WERI-Rb-1 (cell line): Measurements from ENCODE around the gene BNIP2.

Experiments used
- DNase-seq: peaks from one replicate; pipeline ENCODE4 v3.0.0-alpha.2; 2020
- H3K27ac ChIP-seq: fragments of 250-450 bp; sonication (Bioruptor Pico); 2 replicates; pipeline ENCODE4 v1.5.1; 2020; ENCODE audit warnings: mild to moderate bottlenecking, moderate library complexity
- H3K27me3 ChIP-seq: fragments of 250-450 bp; sonication (Bioruptor Pico); 2 replicates; pipeline ENCODE4 v1.5.1; 2021; ENCODE audit warnings: mild to moderate bottlenecking, low read depth, moderate library complexity; ENCODE audit not compliant: insufficient read depth, severe bottlenecking
- H3K36me3 ChIP-seq: fragments of 250-450 bp; sonication (Bioruptor Pico); 2 replicates; pipeline ENCODE4 v1.5.1; 2020; ENCODE audit warnings: mild to moderate bottlenecking, moderate library complexity
- H3K4me3 ChIP-seq: 2 replicates; pipeline ENCODE4 v1.5.1; 2011; ENCODE audit warnings: low read depth, mild to moderate bottlenecking, control low read depth, low read length
- H3K9me3 ChIP-seq: fragments of 250-450 bp; sonication (Bioruptor Pico); 2 replicates; pipeline ENCODE4 v1.5.1; 2021; ENCODE audit warnings: mild to moderate bottlenecking, moderate library complexity; ENCODE audit not compliant: severe bottlenecking
- CTCF ChIP-seq: IDR thresholded peaks from 2 replicates; pipeline ENCODE4 v1.5.1; 2011; ENCODE audit warnings: low read depth, mild to moderate bottlenecking, control low read depth, inconsistent platforms, low read length

BNIP2 gene

GRCh38 chr15:59722476-59722875 lies 33.4 kb upstream of the BNIP2 start:
- H3K4me3 ChIP-seq = no peak overlapping the region
- H3K27ac ChIP-seq = no peak overlapping the region
- no peak for TF ChIP-seq CTCF
- no peak for DNase-seq
- no peaks in the 10 kb centered on the region for H3K9me3 ChIP-seq
- H3K27me3 ChIP-seq = no peaks in the 10 kb centered on the region
- no peaks in the 10 kb centered on the region for H3K36me3 ChIP-seq

- Histone ChIP-seq H3K36me3 (no peaks in the 10 kb centered on the region), H3K27ac (no peak overlapping the region), H3K9me3 (no peaks in the 10 kb centered on the region), H3K4me3 (no peak overlapping the region), H3K27me3 (no peaks in the 10 kb centered on the region)
- no peak for DNase-seq
- no peak for TF ChIP-seq CTCF
Measured at GRCh38 chr15:59722037-59722436, 32.9 kb upstream of the BNIP2 start.

GRCh38 chr15:59721411-59721810 lies 32.3 kb upstream of the BNIP2 start:
- no peak for DNase-seq
- H3K27ac ChIP-seq = no peak overlapping the region
- no peak for TF ChIP-seq CTCF
- no peaks in the 10 kb centered on the region for H3K9me3 ChIP-seq
- no peaks in the 10 kb centered on the region for H3K27me3 ChIP-seq
- no peak overlapping the region for H3K4me3 ChIP-seq
- H3K36me3 ChIP-seq = no peaks in the 10 kb centered on the region

- no peak for DNase-seq
- Histone ChIP-seq H3K9me3 (no peaks in the 10 kb centered on the region), H3K27ac (no peak overlapping the region), H3K36me3 (no peaks in the 10 kb centered on the region), H3K4me3 (no peak overlapping the region), H3K27me3 (no peaks in the 10 kb centered on the region)
- no peak for TF ChIP-seq CTCF
Measured at GRCh38 chr15:59713177-59713576, 24.1 kb upstream of the BNIP2 start.

- Histone ChIP-seq H3K4me3 (no peak overlapping the region), H3K27me3 (no peaks in the 10 kb centered on the region), H3K27ac (no peak overlapping the region), H3K9me3 (no peaks in the 10 kb centered on the region), H3K36me3 (no peaks in the 10 kb centered on the region)
- TF ChIP-seq CTCF = no peak
- no peak for DNase-seq
Measured at GRCh38 chr15:59711451-59712243, 22.5 kb upstream of the BNIP2 start.

GRCh38 chr15:59707619-59708018 lies 18.5 kb upstream of the BNIP2 start:
- DNase-seq = no peak
- no peaks in the 10 kb centered on the region for H3K27me3 ChIP-seq
- H3K4me3 ChIP-seq = no peak overlapping the region
- no peaks in the 10 kb centered on the region for H3K9me3 ChIP-seq
- H3K36me3 ChIP-seq = no peaks in the 10 kb centered on the region
- H3K27ac ChIP-seq = no peak overlapping the region
- no peak for TF ChIP-seq CTCF
